GM12878 (cell line): ENCODE measurements around the gene SULT6B1. TPM values are rescaled to one million over a fixed set of nuclear protein-coding genes. Genes with fewer than 3 reads are reported as not detected.

ENCODE experiments used
- ATAC-seq: fragments of 200-7000 bp; cut with Tn5 transposase; 3 replicates; pipeline ENCODE4 v1.9.1; 2020; ENCODE audit warnings: mild to moderate bottlenecking, moderate library complexity
- Bru-seq: library from RNA; stranded (reverse); fragments of 400-500 nt; gene quantifications from one replicate; lab custom pipeline; 2021; lab: Mats Ljungman, UMichigan
- BruChase-seq, 2 experiments: library from RNA; stranded (reverse); fragments of 400-500 nt; gene quantifications; one replicate each; lab custom pipeline; 2021; lab: Mats Ljungman, UMichigan
- BruUV-seq: library from RNA; stranded (reverse); fragments of 400-500 nt; replicated peaks from 2 replicates; lab custom pipeline; 2021; lab: Mats Ljungman, UMichigan
- CTCF ChIA-PET: fragments of 300-600 bp; sonication (Branson Sonifier 250); formaldehyde crosslinking; extraction: SDS; loops from one replicate; lab custom pipeline; 2021; ENCODE audit warnings: inconsistent platforms; lab: Yijun Ruan, JAX
- POLR2A ChIA-PET: fragments of 350-600 bp; formaldehyde crosslinking; extraction: SDS; loops from one replicate; lab custom pipeline; 2021; ENCODE audit warnings: inconsistent platforms; lab: Charles Lee
- RAD21 ChIA-PET: fragments of 300-600 bp; sonication (Branson Sonifier 250); formaldehyde crosslinking; loops from one replicate; lab custom pipeline; 2023; ENCODE audit warnings: antibody characterized with exemption; ENCODE audit not compliant: unreplicated experiment; lab: Charles Lee
- SMC1A ChIA-PET: fragments of 300-600 bp; sonication (Branson Sonifier 250); formaldehyde crosslinking; loops from one replicate; lab custom pipeline; 2023; ENCODE audit not compliant: unreplicated experiment, uncharacterized antibody; lab: Charles Lee
- DNase-seq: peaks from one replicate; pipeline ENCODE4 v3.0.0-alpha.2; 2011; ENCODE audit warnings: low read depth, low spot score
- FAIRE-seq: peaks from 3 replicates; lab custom pipeline; 2011; peaks lifted over from hg19 to GRCh38; lab: Jason Lieb, UNC
- H2AFZ ChIP-seq: 2 replicates; pipeline ENCODE4 v1.6.0; 2011; ENCODE audit warnings: low read depth, low read length, control low read depth; ENCODE audit not compliant: control insufficient read depth
- H3K27ac ChIP-seq: 2 replicates; pipeline ENCODE4 v1.5.1; 2011; ENCODE audit warnings: control low read depth; ENCODE audit not compliant: control insufficient read depth, insufficient read depth
- H3K27me3 ChIP-seq, 2 experiments: replicated peaks in 1 of 2; 2 replicates each; pipeline versions ENCODE4 v1.6.0 to v1.6.1; 2011; ENCODE audit warnings: low read length in 1 of 2; ENCODE audit not compliant: control insufficient read depth in 2 of 2, insufficient read depth in 2 of 2
- H3K36me3 ChIP-seq, 2 experiments: 2 replicates each; pipeline ENCODE4 v1.5.1; 2011; ENCODE audit warnings: low read length in 1 of 2; ENCODE audit not compliant: control insufficient read depth in 2 of 2, insufficient read depth in 2 of 2
- H3K4me1 ChIP-seq: 2 replicates; pipeline ENCODE4 v1.6.1; 2011; ENCODE audit warnings: mild to moderate bottlenecking, low read length, moderate library complexity, mixed read lengths; ENCODE audit not compliant: control insufficient read depth, insufficient read depth
- H3K4me2 ChIP-seq: 2 replicates; pipeline ENCODE4 v1.6.0; 2011; ENCODE audit warnings: control low read depth; ENCODE audit not compliant: control insufficient read depth, insufficient read depth
- H3K4me3 ChIP-seq: fragments of 200-600 bp; sonication (generic); 2 replicates; pipeline ENCODE4 v1.5.1; 2016
- H3K79me2 ChIP-seq: 2 replicates; pipeline ENCODE4 v1.6.0; 2011; ENCODE audit warnings: low read length; ENCODE audit not compliant: control insufficient read depth, insufficient read depth
- H3K9ac ChIP-seq: 2 replicates; pipeline ENCODE4 v1.8.0; 2011; ENCODE audit warnings: low read length, control low read depth, mixed read lengths; ENCODE audit not compliant: control insufficient read depth, insufficient read depth
- H3K9me3 ChIP-seq: replicated peaks from 3 replicates; pipeline ENCODE4 v1.5.1; 2011; ENCODE audit warnings: mild to moderate bottlenecking, low read length; ENCODE audit not compliant: control insufficient read depth, insufficient read depth
- H4K20me1 ChIP-seq: 2 replicates; pipeline ENCODE4 v1.6.0; 2011; ENCODE audit not compliant: control insufficient read depth, insufficient read depth
- ATF2 ChIP-seq: IDR thresholded peaks from 2 replicates; pipeline ENCODE4 v1.6.1; 2012; ENCODE audit warnings: low read length, inconsistent platforms
- CREB1 ChIP-seq: IDR thresholded peaks from 2 replicates; pipeline ENCODE4 v1.6.1; 2012; ENCODE audit warnings: low read depth, mild to moderate bottlenecking, inconsistent platforms
- EZH2 ChIP-seq: IDR thresholded peaks from 2 replicates; pipeline ENCODE4 v1.6.1; 2012; ENCODE audit warnings: low read depth, mild to moderate bottlenecking, control low read depth, inconsistent platforms, low read length, borderline replicate concordance; ENCODE audit not compliant: control insufficient read depth
- FOXM1 ChIP-seq: IDR thresholded peaks from 2 replicates; pipeline ENCODE4 v1.6.1; 2012; ENCODE audit warnings: low read depth, mild to moderate bottlenecking, inconsistent platforms, low read length, moderate library complexity
- JUNB ChIP-seq: IDR thresholded peaks from 2 replicates; pipeline ENCODE4 v1.6.1; 2016; ENCODE audit warnings: antibody characterized with exemption, mild to moderate bottlenecking
- KLF5 ChIP-seq: fragments of 450-650 bp; IDR thresholded peaks from 2 replicates; pipeline ENCODE4 v1.6.1; 2014; ENCODE audit warnings: mild to moderate bottlenecking; ENCODE audit not compliant: partially characterized antibody
- MYC ChIP-seq: IDR thresholded peaks from 2 replicates; pipeline ENCODE4 v1.6.1; 2011; ENCODE audit warnings: mild to moderate bottlenecking, low read length, moderate library complexity, inconsistent platforms; ENCODE audit not compliant: insufficient read depth, insufficient replicate concordance, insufficient read length, severe bottlenecking
- RB1 ChIP-seq: fragments of 450-650 bp; formaldehyde crosslinking; IDR thresholded peaks from 2 replicates; pipeline ENCODE4 v1.6.1; 2017; ENCODE audit warnings: mild to moderate bottlenecking, borderline replicate concordance
- STAT3 ChIP-seq: IDR thresholded peaks from 2 replicates; pipeline ENCODE4 v1.6.1; 2011; ENCODE audit warnings: low read depth, low read length, improper control_type of control experiment
- TBL1XR1 ChIP-seq: IDR thresholded peaks from 2 replicates; pipeline ENCODE4 v1.6.1; 2012; ENCODE audit warnings: low read depth, low read length, improper control_type of control experiment
- ZNF207 ChIP-seq: fragments of 450-650 bp; IDR thresholded peaks from 2 replicates; pipeline ENCODE4 v1.6.1; 2014; ENCODE audit warnings: antibody characterized with exemption, mild to moderate bottlenecking, borderline replicate concordance
- WGBS: methylation state at CpG from one replicate; pipeline ENCODE4 v1.1.6; 2016; ENCODE audit warnings: low lambda C conversion rate; ENCODE audit not compliant: insufficient replicate concordance, insufficient coverage; ENCODE audit errors: missing lambda C conversion rate; 5-methylcytosine and 5-hydroxymethylcytosine counted together
- in situ Hi-C: fragments of 300-500 bp; cut with MboI; formaldehyde crosslinking; loops from 9 replicates; pipeline ENCODE4 v1.14.3; 2018; ENCODE audit warnings: mixed read lengths
- intact Hi-C: fragments of 100-400 bp; cut with micrococcal nuclease; formaldehyde crosslinking; loops from one replicate; pipeline ENCODE4 v1.14.2; 2022; ENCODE audit not compliant: unreplicated experiment
- long read RNA-seq, 2 experiments: library from polyadenylated mRNA; unstranded; transcript quantifications; one replicate each; pipeline ENCODE4 v2.0.0, GENCODE V29; 2019 to 2020
- polyA minus RNA-seq, 3 experiments: library from RNA; depleted of rRNA, polyadenylated mRNA; stranded (reverse); fragments of >200 nt; gene quantifications; 2 replicates each; pipeline ENCODE4 v1.2.3, GENCODE V29; 2011
- polyA plus RNA-seq, 11 experiments: library from polyadenylated mRNA; depleted of rRNA in 4 of 11; unstranded in 6 of 11; stranded (reverse) in 5 of 11; fragments of >200 nt; fragmentation: Nextera tagmentation in 4 of 11; fragmentation: Illumina TruSeq in 1 of 11; extraction: Ambion mirVana in 4 of 11; extraction: Trizol in 1 of 11; gene quantifications; 1 replicate in 1 of 11; 2 replicates in 10 of 11; pipeline versions ENCODE4 v1.2.1 to v1.2.3, GENCODE V29; 2011 to 2016; ENCODE audit warnings: inconsistent platforms in 2 of 11, missing spikeins in 2 of 11, low read depth in 1 of 11
- total RNA-seq, 4 experiments: library from RNA; depleted of rRNA in 3 of 4; stranded (reverse); fragments of >200 nt in 3 of 4; fragmentation: Illumina TruSeq in 1 of 4; extraction: Trizol in 1 of 4; gene quantifications; 2 replicates each; pipeline versions ENCODE4 v1.2.1 to v1.2.3, GENCODE V29; 2013 to 2021
- TF ChIP-seq, protein P1 (sequence below): fragments of 450-650 bp; formaldehyde crosslinking; IDR thresholded peaks from 2 replicates; pipeline ENCODE4 v1.5.0; 2022; ENCODE audit warnings: mild to moderate bottlenecking, missing genetic modification characterization
- TF ChIP-seq, protein P2 (sequence below): fragments of 450-650 bp; IDR thresholded peaks from 2 replicates; pipeline ENCODE4 v1.6.1; 2018; ENCODE audit warnings: borderline replicate concordance, mild to moderate bottlenecking; ENCODE audit not compliant: partially characterized antibody

Gene SULT6B1, protein sequence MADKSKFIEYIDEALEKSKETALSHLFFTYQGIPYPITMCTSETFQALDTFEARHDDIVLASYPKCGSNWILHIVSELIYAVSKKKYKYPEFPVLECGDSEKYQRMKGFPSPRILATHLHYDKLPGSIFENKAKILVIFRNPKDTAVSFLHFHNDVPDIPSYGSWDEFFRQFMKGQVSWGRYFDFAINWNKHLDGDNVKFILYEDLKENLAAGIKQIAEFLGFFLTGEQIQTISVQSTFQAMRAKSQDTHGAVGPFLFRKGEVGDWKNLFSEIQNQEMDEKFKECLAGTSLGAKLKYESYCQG
- not detected in 2 replicates for total RNA-seq (2013; cell fraction: nucleolus; rRNA removed)
- not detected in 2 replicates for total RNA-seq (2014; rRNA removed)
- not detected in 2 replicates for total RNA-seq (2014; rRNA removed; fragmentation: Illumina TruSeq; extraction: Trizol)
- total RNA-seq (2021) = not detected in 2 replicates
- polyA plus RNA-seq (2011; ENCODE audit: low read depth) = not detected
- not detected in 2 replicates for polyA plus RNA-seq (2011; rRNA removed)
- polyA plus RNA-seq (2011; cell fraction: cytosol; rRNA removed) = not detected in 2 replicates
- polyA plus RNA-seq (2011; cell fraction: nucleus; rRNA removed) = not detected in 2 replicates
- polyA plus RNA-seq (2012) = not detected in 2 replicates
- polyA plus RNA-seq (2014; fragmentation: Illumina TruSeq; extraction: Trizol) = not detected in 2 replicates
- not detected for polyA plus RNA-seq (2014; fragmentation: Nextera tagmentation; extraction: Ambion mirVana)
- polyA plus RNA-seq (2014; rRNA removed) = not detected in 2 replicates
- not detected for polyA plus RNA-seq (2016; fragmentation: Nextera tagmentation; extraction: Ambion mirVana)
- polyA minus RNA-seq (2011; rRNA and poly(A)+ RNA removed) = not detected in 2 replicates
- not detected in 2 replicates for polyA minus RNA-seq (2011; cell fraction: cytosol; rRNA and poly(A)+ RNA removed)
- not detected in 2 replicates for polyA minus RNA-seq (2011; cell fraction: nucleus; rRNA and poly(A)+ RNA removed)
- percentile 9 among the genes with signal in this experiment for Bru-seq, nascent RNA
- BruChase-seq, experiment 1, labeled RNA remaining after a 6-hour chase = percentile 5 among the genes with signal in this experiment
- BruChase-seq, experiment 2, labeled RNA remaining after a 2-hour chase = percentile 10 among the genes with signal in this experiment
- long read RNA-seq, experiment 1 = 0 reads
- long read RNA-seq, experiment 2 = 0 reads

DNA sequence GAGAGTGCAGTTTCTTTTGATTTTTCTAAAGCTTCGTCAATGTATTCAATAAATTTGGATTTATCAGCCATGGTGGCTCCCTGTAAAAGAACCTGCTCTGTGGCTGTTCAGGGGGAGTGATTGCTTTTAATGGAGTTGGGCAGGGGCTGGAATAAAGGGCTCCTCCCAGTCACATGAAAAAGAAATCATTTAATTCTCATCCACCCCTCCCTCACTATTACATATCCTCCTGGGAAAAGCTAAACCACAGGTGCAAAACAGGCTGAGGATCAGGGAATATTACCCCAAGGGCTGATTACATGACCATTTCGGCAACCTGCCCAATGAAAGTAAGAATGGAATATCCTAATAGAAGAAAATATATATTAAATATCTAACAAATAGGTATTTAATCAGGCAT is at the start of gene SULT6B1:
Gene SULT6B1 (minus strand): TSS at position 101 of the 400 bp plus-strand sequence. CDS start 30 bp downstream, at position 71.
- ChIA-PET RAD21 (no interaction called here), SMC1A (no interaction called here), CTCF (interaction anchor here (2.8 kb wide), 1 partner anchor 20 kb away, joined by 10 read pairs; no protein-coding TSS in a partner anchor), POLR2A (no interaction called here)
- Histone ChIP-seq H3K27me3 (no peaks in the 10 kb centered on the region), H3K4me2 (no peak within 1 kb of the TSS), H3K27ac (no peak within 1 kb of the TSS), H3K4me3 (no peak within 1 kb of the TSS), H3K9me3 (no peaks in the 10 kb centered on the region), H3K79me2 (no peaks in the 10 kb centered on the region), H4K20me1 (no peaks in the 10 kb centered on the region), H2AFZ (no peak within 1 kb of the TSS), H3K9ac (no peak within 1 kb of the TSS), H3K36me3 (no peaks in the 10 kb centered on the region), H3K4me1 (no peaks in the 10 kb centered on the region)
- FAIRE-seq (no peak), DNase-seq (no peak), ATAC-seq (no peak)
- in situ Hi-C loops = no loop called here
- BruUV-seq = no TSS peak
- intact Hi-C loops = no loop called here
- whole genome bisulfite sequencing = 67% methylated on average over 2 of the region's 2 CpGs
- no peak for TF ChIP-seq TBL1XR1
- no peak for TF ChIP-seq MYC
- TF ChIP-seq ZNF207 = no peak
- no peak for TF ChIP-seq FOXM1
- no peak for TF ChIP-seq EZH2
- TF ChIP-seq CREB1 = no peak
- TF ChIP-seq, protein P1, sequence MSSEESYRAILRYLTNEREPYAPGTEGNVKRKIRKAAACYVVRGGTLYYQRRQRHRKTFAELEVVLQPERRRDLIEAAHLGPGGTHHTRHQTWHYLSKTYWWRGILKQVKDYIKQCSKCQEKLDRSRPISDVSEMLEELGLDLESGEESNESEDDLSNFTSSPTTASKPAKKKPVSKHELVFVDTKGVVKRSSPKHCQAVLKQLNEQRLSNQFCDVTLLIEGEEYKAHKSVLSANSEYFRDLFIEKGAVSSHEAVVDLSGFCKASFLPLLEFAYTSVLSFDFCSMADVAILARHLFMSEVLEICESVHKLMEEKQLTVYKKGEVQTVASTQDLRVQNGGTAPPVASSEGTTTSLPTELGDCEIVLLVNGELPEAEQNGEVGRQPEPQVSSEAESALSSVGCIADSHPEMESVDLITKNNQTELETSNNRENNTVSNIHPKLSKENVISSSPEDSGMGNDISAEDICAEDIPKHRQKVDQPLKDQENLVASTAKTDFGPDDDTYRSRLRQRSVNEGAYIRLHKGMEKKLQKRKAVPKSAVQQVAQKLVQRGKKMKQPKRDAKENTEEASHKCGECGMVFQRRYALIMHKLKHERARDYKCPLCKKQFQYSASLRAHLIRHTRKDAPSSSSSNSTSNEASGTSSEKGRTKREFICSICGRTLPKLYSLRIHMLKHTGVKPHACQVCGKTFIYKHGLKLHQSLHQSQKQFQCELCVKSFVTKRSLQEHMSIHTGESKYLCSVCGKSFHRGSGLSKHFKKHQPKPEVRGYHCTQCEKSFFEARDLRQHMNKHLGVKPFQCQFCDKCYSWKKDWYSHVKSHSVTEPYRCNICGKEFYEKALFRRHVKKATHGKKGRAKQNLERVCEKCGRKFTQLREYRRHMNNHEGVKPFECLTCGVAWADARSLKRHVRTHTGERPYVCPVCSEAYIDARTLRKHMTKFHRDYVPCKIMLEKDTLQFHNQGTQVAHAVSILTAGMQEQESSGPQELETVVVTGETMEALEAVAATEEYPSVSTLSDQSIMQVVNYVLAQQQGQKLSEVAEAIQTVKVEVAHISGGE (CRISPR knock-in tag) = no peak
- no peak for TF ChIP-seq KLF5
- TF ChIP-seq, protein P2, sequence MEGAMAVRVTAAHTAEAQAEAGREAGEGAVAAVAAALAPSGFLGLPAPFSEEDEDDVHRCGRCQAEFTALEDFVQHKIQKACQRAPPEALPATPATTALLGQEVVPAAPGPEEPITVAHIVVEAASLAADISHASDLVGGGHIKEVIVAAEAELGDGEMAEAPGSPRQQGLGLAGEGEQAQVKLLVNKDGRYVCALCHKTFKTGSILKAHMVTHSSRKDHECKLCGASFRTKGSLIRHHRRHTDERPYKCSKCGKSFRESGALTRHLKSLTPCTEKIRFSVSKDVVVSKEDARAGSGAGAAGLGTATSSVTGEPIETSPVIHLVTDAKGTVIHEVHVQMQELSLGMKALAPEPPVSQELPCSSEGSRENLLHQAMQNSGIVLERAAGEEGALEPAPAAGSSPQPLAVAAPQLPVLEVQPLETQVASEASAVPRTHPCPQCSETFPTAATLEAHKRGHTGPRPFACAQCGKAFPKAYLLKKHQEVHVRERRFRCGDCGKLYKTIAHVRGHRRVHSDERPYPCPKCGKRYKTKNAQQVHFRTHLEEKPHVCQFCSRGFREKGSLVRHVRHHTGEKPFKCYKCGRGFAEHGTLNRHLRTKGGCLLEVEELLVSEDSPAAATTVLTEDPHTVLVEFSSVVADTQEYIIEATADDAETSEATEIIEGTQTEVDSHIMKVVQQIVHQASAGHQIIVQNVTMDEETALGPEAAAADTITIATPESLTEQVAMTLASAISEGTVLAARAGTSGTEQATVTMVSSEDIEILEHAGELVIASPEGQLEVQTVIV = no peak
- TF ChIP-seq STAT3 = no peak
- no peak for TF ChIP-seq RB1
- TF ChIP-seq ATF2 = no peak
- TF ChIP-seq JUNB = no peak
